GM21576 (cell line): ENCODE results near the gene CES4A.

ENCODE experiments used
- ATAC-seq: cut with Tn5 transposase; IDR thresholded peaks from one replicate; pipeline ENCODE4 v1.9.1; 2021; ENCODE audit warnings: mild to moderate bottlenecking, moderate library complexity; ENCODE audit not compliant: unreplicated experiment

CES4A gene

DNA sequence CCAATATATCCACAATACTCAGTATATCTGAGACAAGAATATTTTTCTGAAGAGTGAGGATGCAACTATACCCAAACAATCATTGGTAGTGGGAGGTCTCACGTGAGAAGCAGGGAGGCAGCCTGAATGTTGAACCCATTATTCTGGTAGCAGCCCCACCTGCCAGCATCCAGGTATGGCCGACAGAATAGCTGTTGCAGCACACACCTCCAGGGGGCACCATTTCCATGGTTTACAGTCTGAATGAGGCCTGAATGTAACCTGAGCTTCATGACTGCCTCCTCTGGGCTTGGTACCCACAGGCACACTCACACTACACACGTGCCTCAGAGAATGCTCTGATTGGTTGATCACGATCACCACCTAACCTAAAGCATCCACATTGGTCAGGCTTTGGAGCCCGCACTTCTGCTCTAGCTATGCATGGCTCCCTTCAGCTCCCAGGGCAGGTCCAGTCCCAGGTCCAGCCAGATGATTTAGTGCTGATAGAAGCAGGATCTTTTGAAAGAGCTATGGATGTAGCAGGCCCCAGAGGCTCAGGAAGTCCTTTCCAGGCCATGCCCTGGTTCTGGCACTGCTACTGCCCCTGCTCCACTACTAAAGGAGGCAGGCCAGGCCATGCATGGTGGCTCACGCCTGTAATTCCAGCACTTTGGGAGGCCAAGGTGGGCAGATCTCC is 29.6 kb downstream of the CES4A start:
- peak; percentile 70 for ATAC-seq

DNA sequence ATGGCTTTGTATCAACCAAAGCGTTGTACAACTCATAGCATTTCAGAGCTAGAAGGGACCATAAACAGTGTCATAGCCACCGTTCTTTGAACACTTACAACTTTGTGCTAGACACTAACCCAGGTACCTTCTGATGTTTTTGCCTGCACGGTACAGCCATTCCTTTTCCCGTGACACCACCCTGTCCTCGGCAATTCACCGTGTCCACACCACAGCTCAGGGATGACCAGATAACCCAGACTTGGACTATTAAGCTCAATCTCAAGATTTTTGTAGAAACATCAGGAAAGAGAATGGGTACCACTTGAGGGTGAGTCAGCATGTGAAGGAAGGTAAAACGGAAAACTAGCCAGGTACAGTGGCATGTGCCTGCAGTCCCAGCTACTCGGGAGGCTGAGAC is 30.8 kb downstream of the CES4A start:
- ATAC-seq: no peak

GRCh38 chr16:67021321-67021720 is 32.9 kb downstream of the CES4A start:
- ATAC-seq: no peak

GRCh38 chr16:67022531-67023214 is 34.3 kb downstream of the CES4A start:
- ATAC-seq: no peak

- ATAC-seq: no peak
Measured at GRCh38 chr16:67023689-67024088, 35.3 kb downstream of the CES4A start.

DNA sequence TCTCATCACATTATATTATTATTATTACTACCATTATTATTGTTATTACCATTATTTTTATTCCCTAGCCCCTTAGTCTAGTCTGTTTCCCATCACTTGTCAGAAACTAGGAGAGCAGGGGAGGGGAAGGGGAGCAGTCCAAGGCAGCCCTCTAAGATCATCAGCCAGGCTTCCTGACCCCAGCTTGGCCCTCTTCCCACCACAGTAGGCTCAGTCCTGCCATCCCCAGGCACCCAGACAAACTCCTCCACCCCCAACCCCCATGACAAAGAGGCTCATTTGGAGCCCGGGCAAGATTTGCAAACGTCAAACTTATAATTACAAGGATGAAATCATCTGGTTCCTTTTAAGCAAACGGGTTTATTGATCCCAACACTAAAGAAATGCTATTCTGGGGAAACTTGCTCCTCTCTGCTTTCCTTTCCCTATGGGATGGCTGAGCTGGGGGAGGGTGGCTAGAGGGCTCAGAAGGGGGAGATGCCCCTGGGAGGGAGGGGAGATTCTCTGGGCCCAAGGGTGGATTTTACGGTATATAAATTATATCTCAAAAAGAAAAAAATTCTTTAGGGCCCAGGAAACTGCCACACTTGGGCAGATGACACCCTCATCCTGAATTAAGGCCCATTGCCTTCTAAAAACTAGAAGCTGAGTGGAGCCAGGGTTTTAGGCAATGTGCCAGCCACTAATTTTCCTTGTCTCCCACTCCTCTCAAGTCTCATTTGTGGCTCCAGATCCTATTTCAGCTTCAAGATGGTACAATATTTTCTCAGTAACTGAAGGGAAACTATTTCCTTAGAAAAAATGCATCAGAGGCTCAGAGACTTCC is 36.2 kb downstream of the CES4A start:
- no peak for ATAC-seq

DNA sequence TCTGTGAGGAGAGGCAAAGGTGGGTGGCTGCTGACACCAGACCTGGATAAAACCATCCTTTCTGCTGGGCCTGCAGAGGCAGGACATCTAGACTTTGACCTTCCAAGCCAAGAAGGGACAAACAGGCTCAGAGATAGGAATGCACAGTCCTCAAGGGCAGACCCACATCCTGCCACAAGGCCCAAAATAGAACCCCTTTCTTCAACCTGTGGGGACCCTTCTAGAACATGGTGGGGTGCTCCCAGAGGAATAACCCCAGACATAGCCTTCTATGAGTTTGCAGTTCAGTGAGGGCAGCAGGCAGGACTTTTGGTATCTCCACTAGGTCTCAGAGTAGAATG is 36.8 kb downstream of the CES4A start:
- ATAC-seq: no peak

DNA sequence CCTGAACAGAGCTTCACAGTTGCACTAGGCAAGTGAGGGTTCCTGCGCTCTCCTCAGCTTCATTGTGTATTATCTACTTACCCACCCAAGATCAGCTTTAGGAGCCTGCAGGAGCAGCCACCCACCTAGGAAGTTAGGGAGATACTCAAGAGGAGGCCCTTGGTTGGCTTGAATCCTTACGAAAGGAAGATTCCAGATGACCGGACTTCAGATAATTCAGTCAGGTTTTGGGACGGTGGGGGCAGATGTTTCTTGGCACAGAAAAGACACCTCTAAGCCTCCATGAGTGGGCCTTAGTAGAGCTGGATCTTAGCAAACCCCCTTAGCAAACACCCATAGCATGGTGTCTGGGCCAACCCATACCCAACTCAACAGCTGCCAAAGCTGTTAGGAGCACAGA is 38.2 kb downstream of the CES4A start:
- no peak for ATAC-seq

DNA sequence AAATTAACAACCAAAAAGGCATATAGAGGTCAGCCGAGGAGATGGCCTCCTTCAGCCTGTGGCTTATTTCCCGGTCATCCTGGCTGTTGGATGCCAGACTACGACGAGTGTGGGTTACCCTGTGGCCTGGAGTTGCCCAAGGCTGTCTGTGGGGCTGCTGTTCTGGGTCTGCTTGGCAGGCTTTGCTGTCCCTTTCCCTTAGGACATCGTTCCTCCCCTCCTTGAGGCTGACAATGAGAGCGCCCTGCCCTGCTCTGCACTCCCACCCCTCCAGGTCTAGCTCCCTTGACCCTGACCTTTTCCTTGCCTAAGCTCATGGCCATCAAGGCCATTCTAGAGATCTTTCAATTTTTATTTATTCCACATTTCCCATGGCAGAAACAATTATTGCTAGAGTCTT is 38.7 kb downstream of the CES4A start:
- ATAC-seq: no peak

DNA sequence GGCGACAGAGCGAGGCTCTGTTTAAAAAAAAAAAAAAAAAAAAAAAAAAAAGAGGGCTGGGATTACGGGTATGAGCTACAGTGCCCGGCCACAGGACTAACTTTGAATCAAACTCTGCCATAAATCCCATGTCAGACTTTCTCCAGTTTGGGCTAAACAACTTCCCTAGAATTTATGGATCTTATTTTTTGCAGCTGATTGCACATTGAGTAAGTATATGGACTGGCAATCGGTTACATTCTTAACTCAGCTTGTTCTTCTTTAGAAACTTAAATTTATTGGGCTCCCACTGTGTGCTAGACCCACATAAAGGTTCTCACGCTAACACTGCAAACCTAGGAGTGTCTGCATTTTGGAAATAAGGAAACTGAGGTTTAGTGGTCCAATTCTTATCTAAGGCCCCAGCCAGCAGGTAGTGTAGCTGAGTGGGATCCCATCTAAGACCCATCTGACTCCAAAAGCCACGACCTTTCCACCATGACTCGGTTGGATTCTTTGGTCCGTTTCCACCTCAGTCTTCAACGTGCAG is 39.8 kb downstream of the CES4A start:
- no peak for ATAC-seq

- ATAC-seq: peak; percentile 74
Measured at GRCh38 chr16:67028696-67029253, 40.4 kb downstream of the CES4A start, which contains the start of gene CBFB. TSS of gene CBFB (plus strand) at chr16:67029149. CDS start at chr16:67029408, 259 bp downstream.

DNA sequence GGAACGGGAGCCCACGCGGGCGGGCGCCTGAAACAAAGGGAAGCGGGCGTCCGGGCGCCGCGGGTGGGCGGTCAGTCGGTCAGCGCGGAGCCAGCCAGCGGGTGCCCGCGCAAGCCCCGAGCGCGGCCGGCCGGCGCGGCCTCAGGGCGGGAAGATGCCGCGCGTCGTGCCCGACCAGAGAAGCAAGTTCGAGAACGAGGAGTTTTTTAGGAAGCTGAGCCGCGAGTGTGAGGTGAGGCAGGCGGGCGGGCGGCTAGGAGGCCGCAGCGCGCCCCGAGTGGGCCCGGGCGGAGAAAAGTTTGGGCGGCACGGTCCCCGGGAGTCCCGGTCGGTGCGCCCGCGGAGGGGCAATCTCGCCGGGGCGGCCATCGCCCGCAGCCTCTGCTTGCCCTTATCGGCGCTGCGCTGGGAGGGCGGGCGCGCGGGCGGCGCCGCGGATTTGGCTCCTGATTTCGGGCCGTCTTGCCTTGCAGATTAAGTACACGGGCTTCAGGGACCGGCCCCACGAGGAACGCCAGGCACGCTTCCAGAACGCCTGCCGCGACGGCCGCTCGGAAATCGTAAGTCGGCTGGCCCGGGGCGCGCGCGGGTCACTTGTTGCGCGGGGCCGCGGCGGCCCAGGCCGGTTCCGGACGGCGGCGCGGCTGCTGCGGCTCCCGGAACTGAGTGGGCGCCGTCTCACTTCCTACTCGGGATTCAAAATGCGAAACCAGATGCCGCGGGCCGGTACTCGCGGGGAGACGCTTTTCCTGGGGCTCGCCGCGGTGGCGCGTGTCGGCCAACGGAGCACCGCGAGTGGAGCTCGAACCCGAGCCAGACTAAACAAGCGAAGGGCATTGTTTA is 41.1 kb downstream of the CES4A start:
- ATAC-seq: peak; percentile 50

GRCh38 chr16:67030221-67030962 is 42.0 kb downstream of the CES4A start:
- ATAC-seq: no peak

GRCh38 chr16:67034487-67034886 is 46.1 kb downstream of the CES4A start:
- no peak for ATAC-seq

GRCh38 chr16:67035364-67035763 is 47.0 kb downstream of the CES4A start:
- no peak for ATAC-seq

GRCh38 chr16:67036323-67036741 is 47.9 kb downstream of the CES4A start:
- ATAC-seq: no peak

- no peak for ATAC-seq
Measured at GRCh38 chr16:67039260-67040020, 51.1 kb downstream of the CES4A start.

GRCh38 chr16:67040166-67040565 is 51.8 kb downstream of the CES4A start:
- no peak for ATAC-seq

DNA sequence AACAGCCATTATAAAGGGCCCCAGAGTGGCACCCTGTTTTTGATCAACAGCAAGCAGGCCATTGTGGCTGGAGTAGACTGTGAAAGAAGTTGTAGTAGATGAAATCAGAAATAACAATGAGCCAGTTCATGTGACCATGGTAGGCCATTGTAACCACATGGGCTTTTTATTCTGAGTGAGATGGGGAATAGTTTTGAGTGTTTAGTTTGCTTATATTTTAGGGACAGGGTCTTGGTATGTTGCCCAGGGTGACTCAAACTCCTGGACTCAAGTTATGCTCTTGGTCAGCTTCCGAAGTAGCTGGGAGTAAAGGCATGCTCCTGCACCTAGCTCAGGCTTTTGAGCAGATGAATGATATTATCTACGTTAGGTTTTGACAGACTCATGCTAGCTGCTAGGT is 52.5 kb downstream of the CES4A start:
- ATAC-seq: no peak
